Lung (tissue), 12 donors: Measurements from ENCODE around the gene CHCHD1. TPM values are rescaled to one million over a fixed set of nuclear protein-coding genes. Genes with fewer than 3 reads are reported as not detected.

Experiments
- ATAC-seq: fragments of 200-7000 bp; cut with Tn5 transposase; one replicate; pipeline ENCODE4 v1.9.1; 2020; ENCODE audit warnings: moderate number of reproducible peaks; ENCODE audit not compliant: insufficient read depth, low FRiP score
- DNase-seq, 3 donors: peaks; one replicate each; pipeline ENCODE4 v3.0.0-alpha.2; 2013 to 2017
- H3K27ac ChIP-seq, 2 donors: one replicate each; pipeline ENCODE4 v1.5.1; 2013; ENCODE audit warnings: mild to moderate bottlenecking in 2 of 2, moderate library complexity in 2 of 2, control low read depth in 1 of 2, inconsistent platforms in 1 of 2, low read depth in 1 of 2, low read length in 1 of 2
- H3K27me3 ChIP-seq, 3 donors: one replicate each; pipeline ENCODE4 v1.5.1; 2013; ENCODE audit warnings: low read length in 2 of 3; ENCODE audit not compliant: control insufficient read depth in 3 of 3, insufficient read depth in 3 of 3
- H3K36me3 ChIP-seq, 4 donors: one replicate each; pipeline ENCODE4 v1.5.1; 2013; ENCODE audit warnings: low read length in 4 of 4, mild to moderate bottlenecking in 1 of 4, moderate library complexity in 1 of 4; ENCODE audit not compliant: control insufficient read depth in 4 of 4, insufficient read depth in 4 of 4
- H3K4me1 ChIP-seq, 5 donors: one replicate each; pipeline ENCODE4 v1.5.1; 2013; ENCODE audit warnings: low read length in 5 of 5, mild to moderate bottlenecking in 2 of 5, moderate library complexity in 1 of 5; ENCODE audit not compliant: control insufficient read depth in 5 of 5, insufficient read depth in 5 of 5
- H3K4me3 ChIP-seq: one replicate; pipeline ENCODE4 v1.5.1; 2013; ENCODE audit warnings: mild to moderate bottlenecking, control low read depth, moderate library complexity
- H3K9ac ChIP-seq, 2 donors: one replicate each; pipeline ENCODE4 v1.5.1; 2013; ENCODE audit warnings: low read length in 2 of 2, control low read depth in 1 of 2; ENCODE audit not compliant: insufficient read depth in 1 of 2
- H3K9me3 ChIP-seq, 4 donors: one replicate each; pipeline ENCODE4 v1.5.1; 2013; ENCODE audit warnings: low read length in 3 of 4, mild to moderate bottlenecking in 1 of 4, moderate library complexity in 1 of 4; ENCODE audit not compliant: control insufficient read depth in 4 of 4, insufficient read depth in 3 of 4
- WGBS, 2 donors: extraction: QIAGEN DNeasy Blood & Tissue Kit; methylation state at CpG; one replicate each; pipeline ENCODE4 v1.1.7; 2013; 5-methylcytosine and 5-hydroxymethylcytosine counted together
- polyA plus RNA-seq, 2 donors: library from polyadenylated mRNA; stranded (reverse); fragments of 200-250 nt; gene quantifications; one replicate each; pipeline ENCODE4 v1.2.1, GENCODE V29; 2013
- total RNA-seq, 2 donors: library from RNA; depleted of rRNA in 1 of 2; stranded (reverse); fragments of >200 nt in 1 of 2; gene quantifications; one replicate each; pipeline ENCODE4 v1.2.1, GENCODE V29; 2014 to 2021
- TF ChIP-seq, protein P1 (sequence below): IDR thresholded peaks from 2 replicates; pipeline ENCODE4 v1.5.1; 2012; ENCODE audit warnings: mild to moderate bottlenecking; ENCODE audit errors: control extremely low read depth, extremely low read depth
- donor health status: control.
- donor health status: control.
- donor health status: Bipolar disorder and iron deficiency.
- donor health status: healthy.
- donor health status: DM: yes; HTN: yes; CAD: no.

The CHCHD1 gene
- total and polyA plus RNA-seq, 4 donors, result 18.7 to 88.3 (median 37.9) TPM

GRCh38 chr10:73812657-73813056 lies 30.8 kb downstream of the CHCHD1 start:
- H3K4me1 ChIP-seq, result peaks cover 0 to 4% (median 0%) of the 10 kb centered on the region in 5 donors
- ATAC-seq (no peak), DNase-seq (no peak)
- H3K4me3 ChIP-seq, result no peak overlapping the region
- TF ChIP-seq, protein P1, sequence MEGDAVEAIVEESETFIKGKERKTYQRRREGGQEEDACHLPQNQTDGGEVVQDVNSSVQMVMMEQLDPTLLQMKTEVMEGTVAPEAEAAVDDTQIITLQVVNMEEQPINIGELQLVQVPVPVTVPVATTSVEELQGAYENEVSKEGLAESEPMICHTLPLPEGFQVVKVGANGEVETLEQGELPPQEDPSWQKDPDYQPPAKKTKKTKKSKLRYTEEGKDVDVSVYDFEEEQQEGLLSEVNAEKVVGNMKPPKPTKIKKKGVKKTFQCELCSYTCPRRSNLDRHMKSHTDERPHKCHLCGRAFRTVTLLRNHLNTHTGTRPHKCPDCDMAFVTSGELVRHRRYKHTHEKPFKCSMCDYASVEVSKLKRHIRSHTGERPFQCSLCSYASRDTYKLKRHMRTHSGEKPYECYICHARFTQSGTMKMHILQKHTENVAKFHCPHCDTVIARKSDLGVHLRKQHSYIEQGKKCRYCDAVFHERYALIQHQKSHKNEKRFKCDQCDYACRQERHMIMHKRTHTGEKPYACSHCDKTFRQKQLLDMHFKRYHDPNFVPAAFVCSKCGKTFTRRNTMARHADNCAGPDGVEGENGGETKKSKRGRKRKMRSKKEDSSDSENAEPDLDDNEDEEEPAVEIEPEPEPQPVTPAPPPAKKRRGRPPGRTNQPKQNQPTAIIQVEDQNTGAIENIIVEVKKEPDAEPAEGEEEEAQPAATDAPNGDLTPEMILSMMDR, result no peak
- no peaks in the 10 kb centered on the region for H3K27me3 ChIP-seq
- WGBS, 2 donors, result 91 to 93% methylated on average over 4 of the region's 4 CpGs
- no peak overlapping the region for H3K27ac ChIP-seq
- peaks cover 0 to 28% (median 7%) of the 10 kb centered on the region in 4 donors for H3K36me3 ChIP-seq
- H3K9me3 ChIP-seq, result no peaks in the 10 kb centered on the region
- H3K9ac ChIP-seq, result no peak overlapping the region

DNA sequence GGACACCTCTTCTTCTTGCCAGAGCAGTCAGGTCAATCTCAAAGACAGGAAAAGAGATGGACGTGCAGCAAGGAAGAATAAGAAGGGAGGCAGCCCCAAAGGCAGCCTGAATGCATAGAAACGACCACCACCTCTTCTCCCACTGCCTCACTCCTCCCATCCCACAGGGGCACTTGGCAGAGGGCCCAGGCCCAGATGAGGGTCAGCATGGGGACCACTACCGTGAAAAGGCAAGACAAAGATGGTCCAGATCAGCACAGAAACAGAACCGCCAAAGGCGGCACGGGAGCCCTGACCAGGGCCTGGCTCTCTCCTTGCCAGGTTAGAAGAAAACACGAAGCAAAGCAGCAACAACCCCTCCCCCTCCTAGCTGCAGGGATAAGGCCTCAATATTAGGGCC lies 31.5 kb downstream of the CHCHD1 start:
- Histone ChIP-seq H3K9ac (no peak overlapping the region), H3K27me3 (no peaks in the 10 kb centered on the region), H3K4me1 (peaks cover 0 to 4% (median 0%) of the 10 kb centered on the region in 5 donors), H3K36me3 (peaks cover 0 to 27% (median 3%) of the 10 kb centered on the region in 4 donors), H3K4me3 (no peak overlapping the region), H3K27ac (no peak overlapping the region), H3K9me3 (no peaks in the 10 kb centered on the region)
- ATAC-seq (no peak), DNase-seq (no peak)
- 87% methylated on average over 7 of the region's 7 CpGs for WGBS, 2 donors
- TF ChIP-seq, protein P1, result no peak

DNA sequence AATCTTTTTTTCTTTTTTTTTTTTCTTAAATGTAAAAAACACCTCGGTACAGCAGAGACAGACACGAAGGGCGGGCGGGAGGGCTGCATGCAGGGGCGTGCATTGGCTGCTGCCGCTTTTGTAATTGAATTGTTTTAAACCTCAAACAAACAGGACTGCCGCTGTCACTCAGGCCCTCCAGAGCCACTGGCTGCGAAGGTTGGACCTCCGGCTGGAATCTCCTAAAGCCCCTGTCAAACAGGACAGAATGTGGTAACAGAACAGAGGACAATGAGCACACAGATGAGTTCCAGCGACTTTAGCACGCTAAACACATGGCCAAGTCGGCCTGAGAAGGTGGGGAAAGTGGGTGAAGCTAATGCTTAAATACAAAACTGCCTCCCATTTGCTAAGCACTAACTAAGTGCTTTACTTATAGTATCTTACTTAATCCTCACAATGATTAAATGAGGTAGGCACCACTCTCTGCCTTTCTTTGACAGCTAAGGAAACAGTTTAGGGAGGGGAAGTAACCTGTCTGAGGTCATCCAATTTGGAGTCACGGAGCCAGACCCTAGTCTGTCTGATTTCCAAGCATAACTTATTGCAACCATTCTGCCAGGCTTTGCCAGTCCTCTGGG lies 32.5 kb downstream of the CHCHD1 start:
- TF ChIP-seq, protein P1, result no peak
- Histone ChIP-seq H3K4me3 (no peak overlapping the region), H3K9ac (no peak overlapping the region), H3K27me3 (no peaks in the 10 kb centered on the region), H3K9me3 (no peaks in the 10 kb centered on the region), H3K27ac (no peak overlapping the region), H3K4me1 (peaks cover 0 to 4% (median 0%) of the 10 kb centered on the region in 5 donors), H3K36me3 (peaks cover 0 to 27% (median 1%) of the 10 kb centered on the region in 4 donors)
- 88 to 92% methylated on average over 13 of the region's 13 CpGs for WGBS, 2 donors
- ATAC-seq, result no peak
- no peak for DNase-seq
